Measurements from ENCODE around the gene EXOC2.

The EXOC2 gene, protein sequence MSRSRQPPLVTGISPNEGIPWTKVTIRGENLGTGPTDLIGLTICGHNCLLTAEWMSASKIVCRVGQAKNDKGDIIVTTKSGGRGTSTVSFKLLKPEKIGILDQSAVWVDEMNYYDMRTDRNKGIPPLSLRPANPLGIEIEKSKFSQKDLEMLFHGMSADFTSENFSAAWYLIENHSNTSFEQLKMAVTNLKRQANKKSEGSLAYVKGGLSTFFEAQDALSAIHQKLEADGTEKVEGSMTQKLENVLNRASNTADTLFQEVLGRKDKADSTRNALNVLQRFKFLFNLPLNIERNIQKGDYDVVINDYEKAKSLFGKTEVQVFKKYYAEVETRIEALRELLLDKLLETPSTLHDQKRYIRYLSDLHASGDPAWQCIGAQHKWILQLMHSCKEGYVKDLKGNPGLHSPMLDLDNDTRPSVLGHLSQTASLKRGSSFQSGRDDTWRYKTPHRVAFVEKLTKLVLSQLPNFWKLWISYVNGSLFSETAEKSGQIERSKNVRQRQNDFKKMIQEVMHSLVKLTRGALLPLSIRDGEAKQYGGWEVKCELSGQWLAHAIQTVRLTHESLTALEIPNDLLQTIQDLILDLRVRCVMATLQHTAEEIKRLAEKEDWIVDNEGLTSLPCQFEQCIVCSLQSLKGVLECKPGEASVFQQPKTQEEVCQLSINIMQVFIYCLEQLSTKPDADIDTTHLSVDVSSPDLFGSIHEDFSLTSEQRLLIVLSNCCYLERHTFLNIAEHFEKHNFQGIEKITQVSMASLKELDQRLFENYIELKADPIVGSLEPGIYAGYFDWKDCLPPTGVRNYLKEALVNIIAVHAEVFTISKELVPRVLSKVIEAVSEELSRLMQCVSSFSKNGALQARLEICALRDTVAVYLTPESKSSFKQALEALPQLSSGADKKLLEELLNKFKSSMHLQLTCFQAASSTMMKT

DNA sequence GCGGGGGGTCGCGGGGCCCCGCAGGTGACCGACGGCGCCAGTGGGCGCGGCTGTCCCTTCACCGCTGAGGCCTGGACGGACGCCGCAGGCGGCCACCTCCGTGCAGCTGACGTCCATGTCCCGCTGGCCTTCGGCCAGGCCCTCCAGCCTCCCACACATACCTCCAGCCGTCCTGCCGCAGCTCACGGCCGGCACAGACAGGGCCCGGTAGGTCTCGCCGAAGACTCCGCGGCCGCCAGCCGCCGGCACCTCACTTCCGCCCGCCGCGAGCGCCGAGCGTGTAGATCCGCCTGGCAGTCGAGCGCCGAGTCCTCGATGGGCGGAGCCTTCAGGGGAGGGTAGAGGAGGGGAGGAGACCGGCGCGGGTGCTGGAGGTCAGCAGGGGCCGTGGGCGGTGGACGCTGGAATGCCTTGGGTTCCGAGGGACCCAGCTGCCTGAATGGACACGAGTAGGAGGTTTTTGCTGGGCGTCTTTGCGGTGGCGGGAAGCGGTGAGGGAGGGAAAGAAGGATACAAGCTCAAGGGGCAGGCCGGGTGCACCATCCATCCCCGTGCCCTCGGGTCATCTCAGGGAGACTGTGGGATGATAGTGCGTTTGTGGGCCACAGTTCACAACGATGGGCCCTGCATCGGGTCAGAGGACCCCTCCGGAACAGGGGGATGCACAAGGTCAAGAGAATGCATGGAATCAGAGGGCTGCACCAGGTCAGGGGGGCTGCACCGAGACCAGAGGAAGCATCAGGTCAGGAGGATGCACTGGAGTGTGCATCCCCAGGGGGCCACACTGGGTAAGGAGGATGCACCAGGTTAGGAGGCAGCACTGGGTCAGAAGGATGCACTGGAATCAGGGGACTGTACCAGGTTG is at the start of gene EXOC2:
TSS of gene EXOC2 (minus strand) at position 282 of the 865 bp plus-strand sequence. CDS start 55,321 bp downstream, outside the sequence.
- Histone ChIP-seq H3K9ac (ENCODE audit: low read depth, low read length) (peak within 1 kb of the TSS; percentile 60), H3K36me3 (ENCODE audit: insufficient read depth, low read length) (no peaks in the 10 kb centered on the region), H3K9me3 (ENCODE audit: control insufficient read depth, insufficient read depth, low read length) (no peaks in the 10 kb centered on the region), H3K4me1 (ENCODE audit: insufficient read depth, low read length) (no peaks in the 10 kb centered on the region)

DNA sequence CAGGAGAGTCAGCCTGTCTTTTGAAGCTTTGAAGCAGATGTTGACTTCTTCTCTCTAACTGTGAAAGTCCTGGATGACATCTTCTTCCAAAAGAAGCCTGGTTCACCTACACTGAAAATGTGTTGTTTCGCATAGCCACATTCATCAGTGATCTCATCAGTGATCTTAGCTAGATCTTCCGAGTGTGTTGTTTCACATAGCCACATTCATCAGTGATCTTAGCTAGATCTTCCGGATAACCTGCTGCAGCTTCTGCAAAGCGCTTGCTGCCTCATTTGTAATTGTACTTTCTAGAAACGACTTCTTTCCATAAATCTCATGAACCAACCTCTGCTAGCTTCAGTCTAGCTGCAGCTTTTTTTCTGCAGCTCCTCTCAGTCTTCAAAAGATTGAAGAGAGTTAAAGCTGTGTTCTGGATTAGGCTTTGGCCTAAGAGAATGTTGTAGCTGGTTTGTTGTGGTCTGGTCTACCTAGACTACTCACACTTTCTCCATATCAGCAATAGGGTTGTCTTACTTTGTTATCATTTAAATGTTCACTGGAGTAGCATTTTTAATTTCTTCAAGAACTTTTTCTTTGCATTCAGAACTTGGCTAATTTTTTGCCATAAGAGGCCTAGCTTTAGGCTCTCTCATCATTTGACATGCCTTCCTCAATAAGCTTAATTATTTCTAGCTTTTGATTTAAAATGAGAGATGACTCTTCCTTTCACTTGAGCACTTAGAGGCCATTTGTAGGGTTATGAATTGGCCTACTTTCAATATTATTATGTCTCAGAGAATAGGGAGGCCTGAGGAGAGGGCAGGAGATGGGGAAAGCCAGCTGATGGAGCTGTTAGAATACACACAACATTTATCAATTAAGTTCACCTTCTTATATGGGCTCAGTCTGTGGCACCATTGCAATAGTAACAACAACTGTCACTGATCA is 48.7 kb upstream of the EXOC2 start:
- H3K4me1 ChIP-seq (ENCODE audit: insufficient read depth, low read length), result no peaks in the 10 kb centered on the region
- H3K9me3 ChIP-seq (ENCODE audit: control insufficient read depth, insufficient read depth, low read length), result no peaks in the 10 kb centered on the region
- H3K9ac ChIP-seq (ENCODE audit: low read depth, low read length), result no peak overlapping the region
- no peaks in the 10 kb centered on the region for H3K36me3 ChIP-seq (ENCODE audit: insufficient read depth, low read length)

DNA sequence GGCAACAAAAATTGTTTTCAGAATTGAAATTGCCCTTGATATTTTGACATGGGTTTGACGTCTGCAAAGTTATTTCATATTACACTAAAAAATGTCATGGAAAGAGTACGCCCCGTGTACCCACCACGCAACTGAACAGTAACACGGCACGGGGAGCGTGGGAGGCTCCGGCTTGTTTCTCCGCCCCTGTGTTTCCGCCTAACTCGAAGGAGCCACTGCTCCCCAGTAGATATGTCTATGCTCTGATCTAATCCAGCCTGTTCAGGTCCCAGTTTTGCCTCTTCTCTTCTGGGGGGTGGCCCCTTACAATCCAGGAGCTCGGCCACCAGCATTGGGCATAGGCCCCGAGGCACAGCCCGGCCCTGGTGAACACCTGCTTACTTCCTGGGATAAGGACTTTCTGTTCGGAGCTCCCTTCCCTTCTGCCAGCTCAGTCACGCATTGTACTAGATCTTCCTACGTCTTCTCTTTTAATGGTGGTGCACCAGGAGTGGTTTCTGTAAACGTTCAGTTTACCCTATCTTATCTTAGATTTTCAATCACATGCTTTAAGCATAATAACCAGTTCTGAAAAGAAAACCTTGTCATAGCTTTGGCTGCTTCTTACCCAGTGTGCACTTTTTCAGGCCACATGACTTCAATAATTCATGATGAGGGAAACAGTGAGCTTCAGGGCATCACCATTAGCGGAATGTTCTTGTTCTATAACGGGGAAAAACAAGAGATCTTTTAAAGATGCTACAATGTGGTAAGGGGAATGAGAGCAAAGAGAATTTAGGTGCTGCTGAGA is 43.9 kb upstream of the EXOC2 start:
- Histone ChIP-seq H3K4me1 (ENCODE audit: insufficient read depth, low read length) (no peaks in the 10 kb centered on the region), H3K36me3 (ENCODE audit: insufficient read depth, low read length) (no peaks in the 10 kb centered on the region)

DNA sequence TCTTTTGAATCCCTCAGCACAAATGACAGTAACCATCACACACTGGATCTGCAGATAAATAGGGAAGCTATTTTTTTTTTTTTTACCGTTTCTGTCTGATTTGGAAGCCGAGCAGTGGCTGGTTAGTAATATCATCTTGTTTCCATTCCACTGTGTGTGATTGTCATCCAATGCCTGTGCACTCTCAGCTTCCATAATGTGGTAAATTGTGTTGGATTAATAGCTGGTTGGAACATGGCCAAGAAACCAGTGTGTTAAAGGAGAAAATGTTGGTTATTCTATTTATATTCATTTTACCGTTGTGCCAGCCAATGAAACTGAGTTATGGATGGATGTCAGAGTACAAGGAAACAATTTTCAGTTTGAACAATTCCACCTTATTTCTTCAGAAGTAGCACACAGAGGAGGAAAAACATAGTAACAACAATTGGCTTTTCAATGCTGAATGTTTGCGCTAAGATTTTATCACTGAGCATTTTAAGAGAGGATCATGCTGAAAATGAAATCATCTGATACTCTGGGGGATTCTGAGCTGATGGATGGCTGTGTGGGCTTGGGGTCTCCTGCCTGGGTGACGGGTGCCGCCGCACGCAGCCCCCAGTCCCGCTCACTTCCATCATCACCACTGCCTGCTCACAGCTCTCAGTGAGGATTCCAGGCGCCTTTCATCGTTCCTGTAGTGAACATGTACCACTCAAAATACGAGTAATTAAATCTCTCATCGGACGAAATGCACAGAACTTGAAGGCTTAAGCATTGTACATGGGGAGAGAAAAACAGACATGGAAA is 40.7 kb upstream of the EXOC2 start:
- Histone ChIP-seq H3K9me3 (ENCODE audit: control insufficient read depth, insufficient read depth, low read length) (no peaks in the 10 kb centered on the region), H3K4me1 (ENCODE audit: insufficient read depth, low read length) (no peaks in the 10 kb centered on the region), H3K36me3 (ENCODE audit: insufficient read depth, low read length) (no peaks in the 10 kb centered on the region), H3K9ac (ENCODE audit: low read depth, low read length) (no peak overlapping the region)

More for the DNA sequence above, 43.9 kb upstream of the EXOC2 start:
- no peaks in the 10 kb centered on the region for H3K9me3 ChIP-seq (ENCODE audit: control insufficient read depth, insufficient read depth, low read length)
- H3K9ac ChIP-seq (ENCODE audit: low read depth, low read length), result no peak overlapping the region

DNA sequence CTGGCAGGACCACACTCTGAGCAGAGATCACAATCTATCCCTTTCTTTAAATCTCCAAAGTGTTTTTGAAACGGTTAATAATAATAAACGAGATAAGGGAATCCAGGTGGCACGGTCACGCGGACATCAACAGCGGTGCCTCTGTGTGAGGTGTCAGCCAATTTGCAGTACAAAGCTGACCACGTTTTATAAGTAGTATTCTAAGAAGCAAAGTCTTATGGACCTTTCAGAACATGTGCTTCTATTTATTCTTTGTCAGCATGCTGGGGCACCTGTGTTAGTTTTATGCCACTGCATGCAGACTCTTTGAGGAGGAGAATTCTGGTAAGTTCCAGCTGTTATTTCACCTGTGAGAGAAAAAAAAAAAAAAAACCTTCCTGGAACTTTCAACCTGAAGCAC is 39.0 kb upstream of the EXOC2 start:
- Histone ChIP-seq H3K9ac (ENCODE audit: low read depth, low read length) (no peak overlapping the region), H3K4me1 (ENCODE audit: insufficient read depth, low read length) (no peaks in the 10 kb centered on the region), H3K9me3 (ENCODE audit: control insufficient read depth, insufficient read depth, low read length) (no peaks in the 10 kb centered on the region), H3K36me3 (ENCODE audit: insufficient read depth, low read length) (no peaks in the 10 kb centered on the region)

DNA sequence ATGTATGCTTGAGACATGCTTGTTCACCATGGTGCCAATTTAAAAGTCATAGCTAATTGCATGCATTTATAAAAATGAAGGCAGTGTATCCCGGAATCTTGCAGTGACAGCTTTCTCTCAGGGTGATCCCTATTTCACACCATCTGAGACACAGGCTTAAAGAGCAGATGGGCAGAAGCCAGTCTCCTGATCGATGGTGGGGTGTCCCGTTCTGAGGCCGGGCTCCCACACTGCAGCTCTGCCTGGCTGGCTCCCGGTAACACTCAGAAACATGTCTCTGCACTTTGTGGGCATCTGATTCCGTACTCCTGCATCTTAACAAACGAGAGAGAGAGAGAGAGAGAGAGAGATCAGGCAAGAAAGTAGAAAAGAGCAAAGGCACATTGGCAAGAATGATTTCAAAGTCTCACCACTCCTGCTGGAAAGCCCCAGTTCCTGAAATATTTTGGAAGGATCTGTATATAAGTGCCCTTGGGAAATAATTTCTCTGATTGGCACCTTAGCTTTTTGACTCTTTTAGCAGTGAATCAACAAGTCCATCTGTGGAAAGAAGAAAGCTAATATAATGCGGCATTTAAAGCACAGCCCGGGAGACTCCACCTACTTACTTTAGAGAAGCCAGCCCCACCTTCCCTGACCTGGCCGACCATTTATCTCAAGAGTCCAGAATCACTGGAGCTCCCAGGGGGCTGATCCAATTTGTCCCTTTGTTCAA is 36.8 kb upstream of the EXOC2 start:
- H3K9ac ChIP-seq (ENCODE audit: low read depth, low read length), result no peak overlapping the region
- no peaks in the 10 kb centered on the region for H3K9me3 ChIP-seq (ENCODE audit: control insufficient read depth, insufficient read depth, low read length)
- H3K4me1 ChIP-seq (ENCODE audit: insufficient read depth, low read length), result no peaks in the 10 kb centered on the region
- no peaks in the 10 kb centered on the region for H3K36me3 ChIP-seq (ENCODE audit: insufficient read depth, low read length)

DNA sequence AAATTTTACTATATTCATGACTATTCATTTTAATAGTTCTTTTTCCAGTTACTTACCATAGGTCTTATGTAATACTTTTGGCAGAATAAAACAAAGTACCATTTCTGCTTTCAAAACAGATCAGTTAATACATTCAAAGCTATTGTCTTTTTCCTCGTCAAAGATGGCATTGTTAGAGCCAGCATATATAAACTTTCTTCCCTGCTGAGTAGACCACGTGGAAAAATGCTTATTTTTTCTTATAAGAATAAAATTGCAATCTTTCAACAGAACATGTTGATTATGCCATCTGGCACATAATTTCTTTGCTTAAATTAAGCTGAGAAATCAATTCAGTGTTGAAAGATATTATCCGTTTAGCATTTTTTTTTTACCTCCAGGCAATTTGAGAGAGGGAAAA is 34.9 kb upstream of the EXOC2 start:
- no peaks in the 10 kb centered on the region for H3K9me3 ChIP-seq (ENCODE audit: control insufficient read depth, insufficient read depth, low read length)
- no peak overlapping the region for H3K9ac ChIP-seq (ENCODE audit: low read depth, low read length)
- no peaks in the 10 kb centered on the region for H3K4me1 ChIP-seq (ENCODE audit: insufficient read depth, low read length)
- H3K36me3 ChIP-seq (ENCODE audit: insufficient read depth, low read length), result no peaks in the 10 kb centered on the region

DNA sequence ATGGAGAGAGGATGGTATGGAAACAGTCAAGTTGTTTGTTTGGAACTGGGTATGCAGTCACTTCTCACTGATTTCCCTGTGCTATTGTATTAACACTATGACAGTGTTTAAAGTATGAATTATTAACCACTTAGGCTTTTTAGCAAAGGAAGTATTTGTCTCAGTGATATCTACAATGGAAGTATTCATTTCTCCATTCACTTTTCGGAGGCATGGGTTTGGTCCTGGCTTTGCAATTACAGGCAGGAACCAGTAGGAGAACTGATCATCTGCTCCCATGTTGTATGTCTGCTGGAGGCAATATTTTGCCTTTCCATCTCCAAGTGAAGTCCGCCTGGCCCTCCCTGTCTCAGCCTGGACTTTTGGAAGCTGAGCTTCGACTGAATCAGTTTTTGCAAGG is 30.6 kb upstream of the EXOC2 start:
- Histone ChIP-seq H3K4me1 (ENCODE audit: insufficient read depth, low read length) (no peaks in the 10 kb centered on the region), H3K36me3 (ENCODE audit: insufficient read depth, low read length) (no peaks in the 10 kb centered on the region), H3K9me3 (ENCODE audit: control insufficient read depth, insufficient read depth, low read length) (no peaks in the 10 kb centered on the region), H3K9ac (ENCODE audit: low read depth, low read length) (no peak overlapping the region)

DNA sequence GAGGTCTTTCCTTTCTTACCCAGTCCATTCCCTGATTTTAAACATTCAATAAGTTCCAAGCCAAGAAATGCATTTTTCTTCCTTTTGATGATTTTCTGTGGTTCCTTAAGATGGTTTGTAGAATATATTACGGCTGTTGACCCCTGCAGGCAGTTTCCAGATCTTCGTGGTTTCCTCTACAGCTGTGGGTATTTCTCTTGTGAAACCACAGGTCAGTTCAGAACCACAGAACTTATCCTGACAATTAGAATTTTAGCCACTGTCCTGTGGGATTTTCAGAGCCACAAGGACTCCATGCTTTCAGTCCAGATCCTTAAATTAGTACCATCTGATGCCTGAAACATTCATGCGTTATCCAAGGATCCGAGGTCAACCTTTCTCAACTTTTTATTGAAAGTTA is 29.7 kb upstream of the EXOC2 start:
- H3K9me3 ChIP-seq (ENCODE audit: control insufficient read depth, insufficient read depth, low read length), result no peaks in the 10 kb centered on the region
- H3K36me3 ChIP-seq (ENCODE audit: insufficient read depth, low read length), result no peaks in the 10 kb centered on the region
- no peaks in the 10 kb centered on the region for H3K4me1 ChIP-seq (ENCODE audit: insufficient read depth, low read length)
- no peak overlapping the region for H3K9ac ChIP-seq (ENCODE audit: low read depth, low read length)

DNA sequence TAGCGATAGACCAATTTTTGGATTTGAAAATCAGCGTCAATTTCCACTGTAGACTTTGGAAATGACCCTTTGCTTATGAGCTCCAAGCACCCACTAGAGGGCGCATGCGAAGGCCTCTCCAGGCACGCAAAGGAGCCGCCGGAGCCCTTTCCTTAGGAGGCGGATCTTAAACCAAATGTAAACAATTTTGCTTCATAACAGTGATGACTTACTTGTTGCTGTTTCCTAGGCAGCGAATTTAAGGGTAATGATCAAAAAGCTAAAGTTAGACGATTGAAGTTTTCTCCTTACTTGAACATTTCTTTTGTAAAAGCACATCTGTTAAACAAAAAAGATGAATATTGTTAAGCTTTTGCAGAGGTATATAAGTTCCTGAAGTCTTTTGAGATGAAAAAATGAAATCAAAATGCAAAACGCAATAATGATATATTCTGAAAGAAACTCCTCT is 29.2 kb upstream of the EXOC2 start:
- Histone ChIP-seq H3K4me1 (ENCODE audit: insufficient read depth, low read length) (no peaks in the 10 kb centered on the region), H3K36me3 (ENCODE audit: insufficient read depth, low read length) (no peaks in the 10 kb centered on the region), H3K9ac (ENCODE audit: low read depth, low read length) (no peak overlapping the region), H3K9me3 (ENCODE audit: control insufficient read depth, insufficient read depth, low read length) (no peaks in the 10 kb centered on the region)

DNA sequence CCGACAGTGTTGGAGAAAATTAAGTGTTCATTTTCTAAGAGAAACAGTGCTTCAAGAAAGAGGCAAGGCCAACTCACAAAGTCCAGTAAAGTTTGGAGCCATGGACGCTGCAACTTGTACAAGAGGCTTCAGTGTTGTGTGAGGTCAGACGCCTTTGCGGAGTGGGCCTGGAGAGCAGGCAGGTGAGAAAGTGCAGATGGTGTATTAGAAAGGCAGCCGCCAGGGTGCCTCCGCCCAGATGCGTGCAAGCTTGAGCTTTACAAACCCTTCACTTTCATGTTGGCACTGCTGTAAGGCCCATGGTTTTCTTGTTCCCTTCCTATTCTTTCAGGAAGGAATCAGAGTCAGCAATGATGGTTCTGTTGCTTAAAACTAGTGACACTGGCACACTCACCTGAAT is 25.4 kb upstream of the EXOC2 start:
- Histone ChIP-seq H3K4me1 (ENCODE audit: insufficient read depth, low read length) (no peaks in the 10 kb centered on the region), H3K36me3 (ENCODE audit: insufficient read depth, low read length) (no peaks in the 10 kb centered on the region), H3K9ac (ENCODE audit: low read depth, low read length) (no peak overlapping the region), H3K9me3 (ENCODE audit: control insufficient read depth, insufficient read depth, low read length) (no peaks in the 10 kb centered on the region)

DNA sequence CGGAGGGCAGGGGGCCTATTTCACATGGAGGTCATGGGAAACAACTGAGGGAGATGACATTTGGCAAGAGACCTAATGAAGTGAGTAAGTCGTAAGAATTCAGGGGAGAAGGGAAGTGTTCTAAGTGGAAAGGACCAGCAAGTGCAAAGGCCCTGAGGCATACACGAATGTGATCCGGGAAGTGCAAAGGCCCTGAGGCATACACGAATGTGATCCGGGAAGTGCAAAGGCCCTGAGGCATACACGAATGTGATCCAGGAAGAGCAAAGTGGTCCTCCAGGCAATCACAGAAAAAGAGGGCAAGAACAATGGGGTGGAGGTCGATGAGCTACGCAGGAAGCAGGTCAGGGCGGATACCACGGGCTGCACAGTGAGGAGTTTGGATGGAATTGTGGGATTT is 24.2 kb upstream of the EXOC2 start:
- Histone ChIP-seq H3K4me1 (ENCODE audit: insufficient read depth, low read length) (no peaks in the 10 kb centered on the region), H3K9ac (ENCODE audit: low read depth, low read length) (no peak overlapping the region), H3K9me3 (ENCODE audit: control insufficient read depth, insufficient read depth, low read length) (no peaks in the 10 kb centered on the region), H3K36me3 (ENCODE audit: insufficient read depth, low read length) (no peaks in the 10 kb centered on the region)

Data from ES-I3 (cell line).